GM19043 (cell line): ENCODE data around the gene DDIT4.
"Not testable (repeated sequence)": the region's sequence is repeated elsewhere in the genome, so short reads cannot be mapped to it uniquely, and the experiment has no call there.

Experiments used
- ATAC-seq: cut with Tn5 transposase; IDR thresholded peaks from one replicate; pipeline ENCODE4 v1.9.1; 2021; ENCODE audit warnings: low read depth; ENCODE audit not compliant: unreplicated experiment

The DDIT4 gene

GRCh38 chr10:72285972-72286521 lies 12.3 kb downstream of the DDIT4 start:
- ATAC-seq: no peak

- ATAC-seq: no peak
Observed at GRCh38 chr10:72291019-72291532, 17.4 kb downstream of the DDIT4 start.

GRCh38 chr10:72292223-72292691 lies 18.5 kb downstream of the DDIT4 start:
- no peak for ATAC-seq

GRCh38 chr10:72295330-72295910 lies 21.7 kb downstream of the DDIT4 start:
- ATAC-seq: no peak

- not testable (repeated sequence) for ATAC-seq
Observed at GRCh38 chr10:72296829-72297280, 23.1 kb downstream of the DDIT4 start.

GRCh38 chr10:72297281-72297804 lies 23.6 kb downstream of the DDIT4 start:
- ATAC-seq: peak; percentile 50

- peak; percentile 66 for ATAC-seq
Observed at GRCh38 chr10:72297805-72298591, 24.3 kb downstream of the DDIT4 start.

- ATAC-seq: no peak
Observed at GRCh38 chr10:72298592-72299519, 25.1 kb downstream of the DDIT4 start.

GRCh38 chr10:72303424-72304128 lies 29.9 kb downstream of the DDIT4 start:
- ATAC-seq: no peak

- no peak for ATAC-seq
Observed at GRCh38 chr10:72306215-72306760, 32.6 kb downstream of the DDIT4 start.

- ATAC-seq: not testable (repeated sequence)
Observed at GRCh38 chr10:72307711-72308110, 34.0 kb downstream of the DDIT4 start.

GRCh38 chr10:72308320-72308987 lies 34.7 kb downstream of the DDIT4 start:
- ATAC-seq: no peak

- ATAC-seq: no peak
Observed at GRCh38 chr10:72309290-72310240, 35.8 kb downstream of the DDIT4 start.

- ATAC-seq: no peak
Observed at GRCh38 chr10:72310241-72310633, 36.5 kb downstream of the DDIT4 start.

- ATAC-seq: no peak
Observed at GRCh38 chr10:72310636-72311035, 36.9 kb downstream of the DDIT4 start.

- ATAC-seq: no peak
Observed at GRCh38 chr10:72311667-72312066, 37.9 kb downstream of the DDIT4 start.

- ATAC-seq: no peak
Observed at GRCh38 chr10:72312865-72313391, 39.2 kb downstream of the DDIT4 start.
